OCI-LY3 (cell line): ENCODE data around the gene PARP15.

Experiments
- EZH2phosphoT487 ChIP-seq: fragments of 200-600 bp; shearing (Covaris generic); IDR thresholded peaks from 2 replicates; pipeline ENCODE4 v1.6.1; 2018; ENCODE audit warnings: antibody characterized with exemption, mixed run types, low read depth
- TF ChIP-seq, protein P1 (sequence below): fragments of 200-600, 300-600 bp; sonication (generic); IDR thresholded peaks from 2 replicates; pipeline ENCODE4 v1.5.1; 2014; ENCODE audit warnings: antibody characterized with exemption, low read length, low read depth

- TF ChIP-seq, protein P1, sequence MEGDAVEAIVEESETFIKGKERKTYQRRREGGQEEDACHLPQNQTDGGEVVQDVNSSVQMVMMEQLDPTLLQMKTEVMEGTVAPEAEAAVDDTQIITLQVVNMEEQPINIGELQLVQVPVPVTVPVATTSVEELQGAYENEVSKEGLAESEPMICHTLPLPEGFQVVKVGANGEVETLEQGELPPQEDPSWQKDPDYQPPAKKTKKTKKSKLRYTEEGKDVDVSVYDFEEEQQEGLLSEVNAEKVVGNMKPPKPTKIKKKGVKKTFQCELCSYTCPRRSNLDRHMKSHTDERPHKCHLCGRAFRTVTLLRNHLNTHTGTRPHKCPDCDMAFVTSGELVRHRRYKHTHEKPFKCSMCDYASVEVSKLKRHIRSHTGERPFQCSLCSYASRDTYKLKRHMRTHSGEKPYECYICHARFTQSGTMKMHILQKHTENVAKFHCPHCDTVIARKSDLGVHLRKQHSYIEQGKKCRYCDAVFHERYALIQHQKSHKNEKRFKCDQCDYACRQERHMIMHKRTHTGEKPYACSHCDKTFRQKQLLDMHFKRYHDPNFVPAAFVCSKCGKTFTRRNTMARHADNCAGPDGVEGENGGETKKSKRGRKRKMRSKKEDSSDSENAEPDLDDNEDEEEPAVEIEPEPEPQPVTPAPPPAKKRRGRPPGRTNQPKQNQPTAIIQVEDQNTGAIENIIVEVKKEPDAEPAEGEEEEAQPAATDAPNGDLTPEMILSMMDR: no peak
- TF ChIP-seq EZH2phosphoT487: no peak
Observed at GRCh38 chr3:122548076-122548475, 29.4 kb upstream of the PARP15 start.
